GM19468 (cell line): ENCODE data around the gene PSPC1.
"Not testable (repeated sequence)": the region's sequence is repeated elsewhere in the genome, so short reads cannot be mapped to it uniquely, and the experiment has no call there.

Experiments
- ATAC-seq: cut with Tn5 transposase; IDR thresholded peaks from one replicate; pipeline ENCODE4 v1.9.1; 2021; ENCODE audit warnings: mild to moderate bottlenecking, moderate library complexity, moderate number of reproducible peaks; ENCODE audit not compliant: unreplicated experiment; ENCODE audit errors: extremely low read depth

Gene PSPC1

DNA sequence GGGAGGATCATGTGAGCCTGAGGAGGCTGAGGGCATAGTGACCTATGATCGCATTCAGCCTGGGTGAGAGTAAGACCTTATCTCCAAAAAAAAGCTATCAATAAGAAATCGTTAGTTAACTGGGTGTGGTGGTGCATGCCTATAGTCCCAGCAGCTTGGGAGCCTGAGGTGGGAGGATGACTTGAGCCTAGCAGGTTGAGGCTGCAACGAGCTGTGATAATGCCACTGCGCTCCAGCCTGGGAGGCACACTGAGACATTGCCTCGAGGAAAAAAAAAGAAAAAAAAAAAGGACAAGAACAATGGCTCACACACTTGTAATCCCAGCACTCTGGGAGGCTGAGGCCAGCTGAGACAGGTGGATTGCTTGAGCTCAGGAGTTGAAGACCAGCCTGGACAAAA lies 16.2 kb downstream of the PSPC1 start:
- ATAC-seq = no peak

DNA sequence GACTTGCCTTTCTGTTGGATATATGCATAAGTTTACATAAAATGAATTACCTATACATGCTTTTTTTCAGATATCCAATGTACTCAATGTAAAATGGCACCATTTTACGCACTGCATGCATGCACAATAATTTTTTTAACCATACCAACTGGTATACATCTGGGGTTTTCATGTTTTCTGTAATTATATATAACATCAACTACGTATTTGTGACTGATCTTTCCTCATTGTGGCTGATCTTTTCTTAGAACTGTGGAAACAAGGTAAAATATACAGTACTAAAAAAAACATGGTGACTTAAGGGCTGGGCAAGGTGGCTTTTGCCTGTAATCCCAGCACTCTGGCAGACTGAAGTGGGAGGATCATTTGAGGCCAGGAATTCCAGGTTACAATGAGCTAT lies 18.5 kb downstream of the PSPC1 start:
- ATAC-seq = no peak

DNA sequence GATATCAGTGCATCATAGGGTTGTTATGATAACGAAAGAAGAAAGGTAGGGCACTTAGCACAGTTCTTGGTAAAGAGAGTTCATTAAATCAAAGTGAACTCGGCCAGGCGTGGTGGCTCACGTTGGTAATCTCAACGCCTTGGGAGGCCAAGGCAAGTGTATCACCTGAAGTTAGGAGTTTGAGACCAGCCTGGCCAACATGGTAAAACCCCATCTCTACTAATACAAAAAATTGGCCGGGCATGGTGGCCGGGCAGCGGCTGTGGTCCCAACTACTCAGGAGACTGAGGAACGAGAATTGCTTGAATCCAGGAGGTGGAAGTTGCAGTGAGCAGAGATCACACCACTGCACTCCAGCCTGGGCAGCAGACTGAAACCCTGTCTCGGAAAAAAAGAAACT lies 19.1 kb downstream of the PSPC1 start:
- no peak for ATAC-seq

DNA sequence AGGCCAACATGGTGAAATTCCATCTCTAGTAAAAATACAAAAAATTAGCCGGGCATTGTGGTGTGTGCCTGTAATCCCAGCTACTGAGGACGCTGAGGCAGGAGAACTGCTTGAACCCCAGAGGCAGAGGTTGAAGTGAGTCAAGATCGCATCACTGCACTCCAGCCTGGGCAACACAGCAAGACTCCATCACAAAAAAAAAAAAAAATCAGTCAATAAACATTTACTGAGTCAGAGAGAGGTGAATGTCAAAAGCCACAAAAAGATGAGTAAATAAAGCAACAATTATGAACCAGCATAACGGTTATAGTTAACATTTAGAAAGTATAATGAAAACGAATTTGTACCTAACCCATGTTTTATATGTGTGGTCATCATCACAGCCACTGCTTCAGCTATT lies 23.1 kb downstream of the PSPC1 start:
- no peak for ATAC-seq

DNA sequence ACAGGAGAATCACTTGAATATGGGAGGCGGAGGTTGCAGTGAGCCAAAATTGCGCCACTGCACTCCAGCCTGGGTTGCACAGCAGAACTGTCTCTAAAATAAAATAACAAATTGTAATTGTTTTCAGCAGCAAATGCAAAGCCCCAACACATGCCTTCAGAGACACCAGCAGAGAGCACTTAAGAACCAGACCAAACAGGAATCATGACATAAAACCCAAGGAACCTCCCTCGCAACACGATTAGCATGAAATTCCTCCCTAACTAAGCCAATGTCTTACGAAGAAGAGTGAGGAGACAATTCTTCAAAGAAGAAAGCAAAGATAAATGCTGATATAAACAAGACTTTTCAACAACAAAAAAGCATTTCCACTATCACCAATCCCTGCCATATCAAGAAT lies 40.1 kb downstream of the PSPC1 start:
- ATAC-seq = no peak

DNA sequence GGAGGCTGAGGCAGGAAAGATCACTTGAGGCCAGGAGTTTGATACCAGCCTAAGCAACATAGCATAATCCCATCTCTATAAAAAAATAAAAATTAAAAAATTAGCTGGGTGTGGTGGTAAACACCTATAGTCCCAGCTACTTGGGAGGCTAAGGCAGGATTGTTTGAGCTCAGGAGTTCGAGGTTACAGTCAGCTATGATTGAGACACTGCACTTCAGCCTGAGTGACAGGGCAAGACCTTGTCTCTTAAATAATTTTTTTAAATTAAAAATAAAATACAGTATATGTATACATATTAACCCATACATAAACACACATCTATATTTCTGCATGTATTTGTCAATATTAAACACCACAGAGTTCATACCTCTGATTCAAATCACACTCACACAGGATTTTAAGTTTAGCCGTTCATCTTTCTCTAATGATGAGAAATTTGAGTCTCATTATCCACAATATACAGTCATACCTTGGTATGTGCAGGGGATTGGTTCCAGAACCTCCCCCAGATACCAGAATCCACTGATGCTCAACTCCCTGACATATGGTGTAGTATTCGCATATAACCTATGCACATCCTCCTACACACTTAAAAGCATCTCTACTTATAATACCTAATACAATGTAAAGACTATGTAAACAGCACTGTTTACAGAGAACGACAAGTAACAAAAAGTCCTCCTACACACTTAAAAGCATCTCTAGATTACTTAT lies 44.7 kb downstream of the PSPC1 start:
- ATAC-seq = no peak

DNA sequence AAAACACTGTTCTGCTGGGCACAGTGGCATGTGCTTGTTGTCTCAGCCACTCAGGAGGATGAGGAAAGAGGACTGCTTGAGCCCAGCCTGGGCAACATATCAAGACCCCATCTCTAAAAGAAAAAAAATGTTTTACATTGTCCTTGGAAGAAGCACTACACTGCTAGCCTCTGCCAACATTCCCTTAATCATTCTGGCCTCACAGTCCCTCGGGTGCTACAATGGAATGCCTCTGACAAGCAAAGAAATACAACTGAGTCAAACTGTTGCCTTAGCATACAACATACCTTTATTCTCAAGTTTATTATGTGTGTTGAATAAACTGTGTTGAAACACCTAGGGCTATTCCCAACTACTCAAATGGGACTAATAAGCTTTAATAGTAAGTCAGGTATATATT lies 56.1 kb downstream of the PSPC1 start:
- ATAC-seq = no peak

DNA sequence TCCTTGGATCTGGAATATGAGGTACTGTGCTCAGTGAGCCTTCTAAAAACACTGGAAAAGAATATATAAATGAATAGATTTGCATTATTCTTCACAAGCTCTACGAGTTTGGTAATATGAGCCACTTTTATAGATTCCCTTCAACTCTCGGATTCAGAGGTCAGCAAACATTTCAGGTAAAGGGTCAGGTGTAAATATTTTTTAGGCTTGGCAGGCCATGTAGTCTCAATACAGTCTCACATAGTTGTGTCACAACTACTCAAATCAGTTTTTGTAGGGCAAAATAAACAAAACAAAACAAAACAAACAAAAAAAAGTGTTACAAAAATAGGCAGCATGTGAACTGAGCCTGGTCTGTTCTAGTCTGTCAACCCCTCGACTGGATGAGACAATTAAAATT lies 57.4 kb downstream of the PSPC1 start:
- ATAC-seq = no peak

DNA sequence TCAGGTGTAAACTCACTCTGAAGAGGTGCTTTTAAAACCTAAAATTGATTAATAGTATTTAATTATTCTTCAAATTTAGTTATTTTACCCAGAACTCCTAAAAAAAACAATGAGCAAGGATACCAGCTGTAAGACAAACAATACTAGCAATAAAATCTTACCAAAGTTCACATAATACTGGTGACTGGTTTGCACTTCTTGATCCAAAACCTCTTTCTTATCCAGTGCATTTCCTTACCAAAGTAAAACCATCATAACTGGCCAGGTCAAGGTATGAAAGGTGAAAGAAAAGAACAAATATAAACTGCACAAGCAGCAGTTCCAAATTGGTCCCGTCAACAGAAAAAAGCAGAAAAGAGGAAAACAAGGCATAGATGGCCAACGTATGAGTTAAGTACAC lies 62.7 kb downstream of the PSPC1 start:
- no peak for ATAC-seq

DNA sequence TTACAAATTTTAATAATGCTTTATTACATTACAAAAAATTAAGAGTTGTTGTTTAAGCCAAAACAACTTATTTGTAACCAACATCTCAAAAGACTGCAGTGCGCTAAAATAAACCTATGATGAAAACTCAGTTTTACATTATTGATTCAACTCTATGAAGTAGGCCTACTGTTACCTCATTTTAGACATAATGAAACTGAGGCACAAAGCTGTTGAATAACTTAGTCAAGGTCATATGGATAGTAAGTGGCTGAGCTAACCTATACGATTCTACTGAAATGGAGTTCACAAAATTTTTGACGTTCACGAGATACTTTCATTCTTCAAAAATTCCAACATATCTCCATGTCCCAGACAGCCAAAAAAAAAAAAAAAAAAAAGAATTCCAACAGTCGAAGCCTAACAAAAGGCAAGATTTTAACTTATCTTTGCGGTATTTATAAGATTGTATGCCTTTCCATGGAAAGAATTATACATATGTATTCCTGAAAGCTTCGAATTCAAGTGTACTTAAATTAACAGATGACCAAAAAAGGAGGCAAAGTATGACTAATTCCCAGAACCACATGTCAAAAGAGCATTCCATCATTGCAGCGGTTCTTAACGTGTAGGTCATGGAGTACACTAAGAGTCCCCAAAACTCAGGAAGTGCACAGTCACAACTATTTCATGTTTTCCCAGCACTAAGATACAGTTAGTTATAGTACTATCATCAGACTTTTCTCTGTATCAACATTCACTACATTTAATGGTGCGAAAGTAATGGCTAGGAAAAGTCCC lies 69.4 kb downstream of the PSPC1 start:
- no peak for ATAC-seq

DNA sequence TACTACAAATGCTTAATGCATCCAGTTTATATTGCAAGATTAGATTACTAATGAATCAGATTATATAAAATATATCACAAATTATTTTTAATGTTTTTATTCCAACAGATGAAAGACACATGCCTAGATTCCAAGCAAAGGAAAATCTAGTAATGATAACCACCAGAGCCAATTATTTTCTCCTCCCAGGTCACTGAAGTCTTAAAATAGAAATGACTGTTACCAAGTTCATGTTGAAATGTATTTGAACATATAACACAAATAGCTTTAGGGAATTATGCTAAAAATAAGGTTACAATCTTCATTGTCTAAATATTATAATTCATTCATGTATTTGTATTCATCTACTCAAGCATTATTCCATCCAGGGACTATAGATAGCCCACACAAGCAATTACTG lies 73.0 kb downstream of the PSPC1 start:
- ATAC-seq = not testable (repeated sequence)

DNA sequence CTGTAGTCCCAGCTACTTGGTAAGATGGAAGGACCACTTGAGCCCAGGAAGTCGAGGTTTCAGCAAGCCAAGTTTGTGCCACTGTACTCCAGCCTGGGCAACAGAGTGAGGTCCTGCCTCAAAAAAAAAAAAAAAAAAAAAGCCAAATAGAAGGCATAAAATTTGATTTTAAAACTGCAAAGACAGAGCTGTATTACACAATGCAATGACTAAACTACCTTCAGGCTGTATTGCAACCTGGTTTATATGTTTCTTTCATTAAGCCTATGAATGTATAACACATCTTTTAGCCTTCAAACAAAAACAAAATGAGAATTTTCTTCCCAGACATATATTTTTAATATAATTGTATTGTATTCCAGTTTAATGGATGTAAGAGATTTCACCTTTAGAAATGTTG lies 73.7 kb downstream of the PSPC1 start:
- ATAC-seq = not testable (repeated sequence)

DNA sequence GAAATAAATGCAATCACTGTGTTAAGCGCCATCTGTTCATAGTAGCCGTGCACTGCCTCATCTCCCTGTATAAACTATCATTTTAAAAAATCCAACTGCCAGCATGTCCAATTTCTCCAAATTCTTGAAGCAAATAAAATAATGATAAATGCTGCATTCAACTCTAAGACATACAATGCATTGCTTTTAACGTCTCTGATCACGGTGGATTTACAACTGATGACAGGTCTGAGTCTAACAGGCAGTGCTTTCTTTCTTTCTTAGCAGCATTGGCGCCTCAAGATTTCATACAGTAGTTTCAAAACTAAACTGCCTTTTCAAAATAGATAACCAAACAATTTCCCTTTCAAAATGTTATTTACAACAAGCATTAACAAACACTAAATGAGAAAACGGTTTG lies 78.5 kb downstream of the PSPC1 start:
- ATAC-seq = not testable (repeated sequence)

DNA sequence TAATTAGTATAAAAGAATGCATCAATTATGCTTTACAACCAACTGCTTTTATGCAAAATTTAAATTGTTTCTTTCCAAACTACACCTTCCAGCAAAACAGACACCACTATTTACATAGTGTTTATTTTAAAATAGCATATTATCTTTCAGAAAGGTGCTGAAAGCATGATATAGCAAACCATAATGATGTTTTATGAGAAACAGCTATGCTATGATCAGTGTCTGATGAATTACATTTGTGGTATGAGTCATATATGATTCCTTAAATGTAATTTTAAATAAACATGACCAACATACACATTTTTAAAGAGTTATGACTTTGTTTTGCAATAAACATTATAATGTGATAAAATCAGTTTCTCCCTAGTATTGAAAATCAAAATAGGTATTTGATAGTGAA lies 81.1 kb downstream of the PSPC1 start:
- ATAC-seq = not testable (repeated sequence)

DNA sequence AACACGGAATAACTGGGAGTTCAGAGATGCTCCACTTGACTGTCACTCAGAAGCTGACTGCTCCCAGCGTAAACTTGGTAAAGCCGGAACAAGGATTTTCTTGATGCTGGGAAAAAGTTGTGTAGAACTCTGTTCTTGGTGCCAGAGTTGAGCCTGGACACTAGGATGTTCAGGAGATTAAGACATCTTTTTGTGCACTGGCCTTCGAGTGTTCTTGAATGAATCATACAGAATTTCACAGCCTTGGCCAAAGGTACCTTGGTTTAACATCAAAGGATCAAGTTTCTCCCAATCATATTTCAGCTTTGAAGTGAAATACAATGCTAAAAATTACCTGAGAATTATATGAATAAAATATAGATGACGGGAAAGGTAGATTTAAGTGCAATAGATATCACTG lies 81.8 kb downstream of the PSPC1 start:
- not testable (repeated sequence) for ATAC-seq

DNA sequence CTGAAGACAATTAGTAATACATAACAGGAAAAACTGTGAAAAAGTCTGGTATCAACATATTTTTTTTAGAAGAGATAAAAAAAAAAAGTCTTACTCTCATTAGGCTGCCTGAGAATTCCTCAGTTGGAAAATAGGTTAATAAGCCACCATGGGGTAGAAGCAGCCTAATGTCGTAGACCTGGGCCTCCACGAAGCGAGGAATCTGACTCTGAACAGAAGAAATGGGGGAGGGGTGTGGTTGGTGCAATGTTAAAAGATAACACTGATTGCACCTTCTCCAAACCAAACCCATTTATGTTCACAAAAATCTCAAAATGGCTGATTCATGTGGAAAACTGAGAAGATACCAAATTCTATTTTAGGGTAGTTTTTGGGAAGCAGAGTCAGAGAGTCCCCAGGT lies 86.9 kb downstream of the PSPC1 start:
- ATAC-seq = no peak

DNA sequence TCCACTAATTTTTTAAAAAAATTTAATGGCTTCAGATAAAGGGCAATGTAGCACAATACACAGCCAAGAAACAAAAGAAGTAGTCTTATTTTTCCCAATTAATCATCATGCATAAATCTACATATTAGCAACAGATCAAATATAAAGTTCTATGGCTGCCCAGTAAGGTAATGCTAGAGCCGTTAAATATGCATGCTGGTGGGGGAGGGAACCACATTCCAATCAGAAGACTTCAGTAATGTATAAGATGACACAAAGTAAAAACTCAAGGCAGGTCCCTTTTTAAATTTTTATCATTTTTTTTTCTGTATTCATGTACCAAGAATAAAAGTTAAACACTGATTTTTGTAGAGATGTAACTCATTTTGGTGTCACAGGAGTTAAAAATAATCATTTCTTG lies 87.3 kb downstream of the PSPC1 start:
- no peak for ATAC-seq

DNA sequence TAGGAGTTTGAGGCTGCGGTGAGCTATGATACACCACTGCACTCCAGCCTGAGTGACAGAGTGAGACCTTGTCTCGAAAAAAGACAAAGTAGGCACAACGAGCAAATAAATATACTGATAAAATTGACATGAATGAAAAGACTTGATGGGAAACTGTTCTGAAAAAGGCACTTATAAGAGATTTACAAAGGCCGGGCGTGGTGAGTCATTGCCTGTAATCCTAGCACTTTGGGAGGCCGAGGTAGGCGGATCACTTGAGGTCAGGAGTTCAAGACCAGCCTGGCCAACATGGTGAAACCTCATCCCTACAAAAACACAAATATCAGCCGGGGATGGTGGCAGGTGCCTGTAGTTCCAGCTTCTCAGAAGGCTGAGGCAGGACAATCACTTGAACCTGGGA lies 91.3 kb downstream of the PSPC1 start:
- ATAC-seq = not testable (repeated sequence)

DNA sequence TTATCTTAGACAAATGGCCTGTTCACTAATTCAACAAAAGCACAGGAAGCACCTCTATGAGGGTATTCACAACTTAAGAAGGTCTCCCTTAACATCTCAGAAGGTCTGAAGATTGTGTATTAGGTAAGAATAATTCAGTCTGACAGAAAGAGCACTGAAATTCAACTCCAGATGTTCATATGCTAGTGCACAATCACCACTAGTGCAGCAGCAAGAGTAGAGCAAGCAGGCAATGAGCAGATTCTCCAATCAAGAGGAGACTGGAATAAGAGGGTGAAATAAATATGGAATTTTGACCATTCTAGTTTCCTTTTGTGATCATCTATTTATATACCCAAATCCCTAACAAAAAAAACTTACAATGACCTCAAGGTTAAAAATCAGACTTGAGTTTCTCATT lies 97.3 kb downstream of the PSPC1 start:
- ATAC-seq = no peak

DNA sequence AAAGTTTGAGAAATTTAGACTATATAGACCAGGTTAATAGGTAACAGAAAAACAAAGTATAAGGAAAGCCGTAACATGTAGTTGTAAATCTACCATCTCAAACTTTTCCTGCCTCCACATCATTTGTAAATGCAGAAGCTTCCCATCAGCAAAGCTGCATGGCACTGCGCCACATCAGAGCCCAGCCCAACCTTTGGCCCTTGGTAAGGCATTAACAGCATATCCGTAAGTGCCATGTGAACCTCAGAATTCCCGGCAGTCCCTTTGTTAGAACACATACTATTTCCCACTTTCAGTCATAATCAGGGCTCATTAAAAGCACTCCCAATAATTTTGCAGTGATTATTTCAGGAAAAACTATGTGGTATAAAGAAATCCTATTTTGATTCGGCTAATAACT lies 97.7 kb downstream of the PSPC1 start:
- ATAC-seq = no peak

DNA sequence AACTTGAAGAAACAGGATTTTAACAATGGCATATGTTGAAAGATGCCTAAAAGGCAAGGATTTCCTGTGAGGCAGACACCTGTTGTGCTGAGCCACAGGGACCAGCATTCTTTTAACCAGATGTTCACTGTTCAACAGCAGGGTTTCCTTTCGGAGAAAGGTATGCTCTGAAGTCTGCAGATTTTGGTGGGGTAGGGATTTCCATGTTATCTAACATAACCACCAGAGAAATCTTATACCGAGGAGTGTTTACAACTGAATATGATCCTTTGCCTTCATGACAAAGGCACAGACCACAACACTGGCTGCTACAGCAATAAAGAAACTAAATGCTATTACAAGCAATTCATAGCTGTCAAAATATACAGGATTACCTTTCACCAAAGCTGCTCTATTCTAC lies 101.2 kb downstream of the PSPC1 start:
- no peak for ATAC-seq

DNA sequence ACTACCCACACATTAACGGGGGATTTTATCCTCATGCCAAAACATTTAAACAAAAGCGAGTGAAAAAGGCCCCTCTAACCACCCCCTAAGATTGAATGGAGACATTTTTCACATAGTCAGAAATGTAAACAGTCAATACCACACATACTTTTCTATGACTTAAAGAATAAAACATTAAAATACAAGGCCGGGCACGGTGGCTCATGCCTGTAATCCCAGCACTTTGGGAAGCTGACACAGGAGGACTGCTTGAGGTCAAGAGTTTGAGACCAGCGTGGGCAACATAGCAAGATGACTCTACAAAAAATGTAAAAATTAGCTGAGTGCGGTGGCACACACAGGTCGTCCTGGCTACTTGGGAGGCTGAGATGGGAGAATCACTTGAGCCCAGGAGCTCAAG lies 102.0 kb downstream of the PSPC1 start:
- ATAC-seq = no peak
